Neuronal stem cell (in vitro differentiated cells): ENCODE measurements around the gene ANXA3.

Experiments used
- DNase-seq: peaks from one replicate; pipeline ENCODE4 v3.0.0-alpha.2; 2013; ENCODE audit warnings: low spot score
- H2AFZ ChIP-seq: one replicate; pipeline ENCODE4 v1.6.1; 2013; ENCODE audit warnings: mild to moderate bottlenecking, low read length, inconsistent platforms
- H2AK5ac ChIP-seq: 2 replicates; pipeline ENCODE4 v1.6.1; 2013; ENCODE audit warnings: low read depth, mild to moderate bottlenecking, inconsistent platforms, low read length, moderate library complexity, mixed read lengths
- H2BK120ac ChIP-seq: 2 replicates; pipeline ENCODE4 v1.6.1; 2013; ENCODE audit warnings: low read depth, mild to moderate bottlenecking, inconsistent platforms, low read length, moderate library complexity, mixed read lengths
- H2BK12ac ChIP-seq: one replicate; pipeline ENCODE4 v1.6.1; 2013; ENCODE audit warnings: low read length, inconsistent platforms
- H2BK15ac ChIP-seq: 2 replicates; pipeline ENCODE4 v1.6.1; 2013; ENCODE audit warnings: mild to moderate bottlenecking, low read length, inconsistent platforms, mixed read lengths
- H2BK5ac ChIP-seq: one replicate; pipeline ENCODE4 v1.6.1; 2013; ENCODE audit warnings: inconsistent platforms, mild to moderate bottlenecking, low read length, moderate library complexity
- H3K14ac ChIP-seq: one replicate; pipeline ENCODE4 v1.6.1; 2013; ENCODE audit warnings: low read length, inconsistent platforms
- H3K18ac ChIP-seq: 2 replicates; pipeline ENCODE4 v1.6.1; 2013; ENCODE audit warnings: low read length, inconsistent platforms
- H3K23ac ChIP-seq: 2 replicates; pipeline ENCODE4 v1.6.1; 2013; ENCODE audit warnings: low read depth, mild to moderate bottlenecking, mixed read lengths, low read length, inconsistent platforms; ENCODE audit not compliant: poor library complexity
- H3K27ac ChIP-seq: replicated peaks from 3 replicates; pipeline ENCODE4 v1.5.1; 2013; ENCODE audit warnings: low read length, inconsistent platforms
- H3K27me3 ChIP-seq, 3 experiments: 2 replicates each; pipeline ENCODE4 v1.6.1; 2013; ENCODE audit warnings: low read length in 3 of 3, mild to moderate bottlenecking in 2 of 3, inconsistent platforms in 1 of 3, low read depth in 1 of 3, mixed read lengths in 1 of 3, moderate library complexity in 1 of 3; ENCODE audit not compliant: control insufficient read depth in 3 of 3, insufficient read depth in 3 of 3
- H3K36me3 ChIP-seq, 2 donors: replicated peaks in 1 of 2; 2 replicates each; pipeline ENCODE4 v1.6.1; 2013; ENCODE audit warnings: low read length in 2 of 2; ENCODE audit not compliant: control insufficient read depth in 2 of 2, insufficient read depth in 2 of 2
- H3K4ac ChIP-seq: 2 replicates; pipeline ENCODE4 v1.6.1; 2013; ENCODE audit warnings: inconsistent platforms, mild to moderate bottlenecking, low read length, moderate library complexity
- H3K4me1 ChIP-seq, 2 donors: 1 replicate in 1 of 2; 2 replicates in 1 of 2; pipeline ENCODE4 v1.6.1; 2013; ENCODE audit warnings: low read length in 2 of 2, low read depth in 1 of 2; ENCODE audit not compliant: control insufficient read depth in 2 of 2, insufficient read depth in 1 of 2
- H3K4me2 ChIP-seq: one replicate; pipeline ENCODE4 v1.6.1; 2013; ENCODE audit warnings: mild to moderate bottlenecking, low read length, inconsistent platforms; ENCODE audit not compliant: insufficient read depth, poor library complexity, severe bottlenecking
- H3K4me3 ChIP-seq, 2 donors: 2 replicates each; pipeline ENCODE4 v1.5.1; 2013; ENCODE audit warnings: low read length in 2 of 2, mild to moderate bottlenecking in 2 of 2, inconsistent platforms in 1 of 2, moderate library complexity in 1 of 2
- H3K79me1 ChIP-seq: one replicate; pipeline ENCODE4 v1.6.1; 2013; ENCODE audit warnings: low read depth, mild to moderate bottlenecking, inconsistent platforms, low read length, moderate library complexity
- H3K9ac ChIP-seq: one replicate; pipeline ENCODE4 v1.6.1; 2013; ENCODE audit warnings: mild to moderate bottlenecking, low read depth, low read length, inconsistent platforms; ENCODE audit not compliant: poor library complexity
- H3K9me3 ChIP-seq, 2 donors: replicated peaks in 1 of 2; 2 replicates each; pipeline versions ENCODE3 to v1.6.1; 2013; ENCODE audit warnings: low read length in 2 of 2, mild to moderate bottlenecking in 2 of 2, inconsistent platforms in 1 of 2, low read depth in 1 of 2, mixed read lengths in 1 of 2, moderate library complexity in 1 of 2; ENCODE audit not compliant: control insufficient read depth in 2 of 2, insufficient read depth in 1 of 2
- H4K8ac ChIP-seq: one replicate; pipeline ENCODE4 v1.6.1; 2013; ENCODE audit warnings: low read depth, mild to moderate bottlenecking, inconsistent platforms, low read length, moderate library complexity
- H4K91ac ChIP-seq: one replicate; pipeline ENCODE4 v1.6.1; 2013; ENCODE audit warnings: low read length, low read depth, mild to moderate bottlenecking, inconsistent platforms; ENCODE audit not compliant: poor library complexity
- WGBS, 2 donors: extraction: QIAGEN DNeasy Blood & Tissue Kit; methylation state at CpG; one replicate each; pipeline ENCODE4 v1.1.7; 2013; ENCODE audit warnings: missing lambda C conversion rate in 2 of 2, mixed read lengths in 1 of 2; ENCODE audit not compliant: insufficient read length in 2 of 2, insufficient replicate concordance in 1 of 2; ENCODE audit errors: extremely low coverage in 2 of 2; 5-methylcytosine and 5-hydroxymethylcytosine counted together

The ANXA3 gene

DNA sequence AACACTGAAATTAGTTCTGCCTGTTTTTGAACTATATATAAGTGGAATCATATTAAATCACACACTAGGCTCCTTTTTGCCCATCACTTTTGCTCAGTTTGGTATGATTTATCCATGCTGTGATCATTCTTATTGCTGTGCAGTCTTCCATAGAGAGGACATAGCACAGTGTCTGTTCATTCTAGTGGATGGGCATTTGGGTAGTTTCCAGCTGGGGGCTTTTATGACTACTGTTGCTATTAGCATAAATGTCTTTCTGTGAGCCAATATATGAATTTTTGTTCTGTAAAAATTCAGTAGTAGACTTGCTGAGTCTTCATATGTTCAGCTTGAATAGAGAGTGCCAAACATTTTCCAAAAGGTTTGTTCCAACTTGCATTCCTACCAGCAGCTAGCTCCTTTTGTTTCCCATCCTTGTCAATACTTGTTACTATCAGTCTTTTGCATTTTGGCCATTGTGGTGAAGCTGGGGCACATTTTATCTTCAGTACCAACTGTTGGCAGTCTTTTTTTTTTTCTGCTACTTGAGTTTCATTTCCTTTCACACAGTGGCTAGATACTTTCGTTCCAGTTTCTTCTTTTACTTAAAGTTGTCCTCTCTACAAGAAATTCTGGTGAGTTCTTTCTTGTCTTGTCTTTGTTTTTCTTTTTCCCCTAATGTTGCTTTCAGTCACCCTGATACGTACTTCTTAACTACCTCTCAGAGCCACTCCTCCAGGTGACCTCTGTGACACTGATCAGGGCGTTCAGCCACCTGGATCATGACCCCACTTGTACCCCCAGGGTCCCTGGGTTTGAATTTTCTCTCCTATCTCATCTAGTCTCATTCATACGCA is 87.0 kb downstream of the ANXA3 start:
- H3K14ac ChIP-seq = no peak overlapping the region
- no peak overlapping the region for H4K8ac ChIP-seq
- H3K18ac ChIP-seq = no peak overlapping the region
- H3K23ac ChIP-seq = no peak overlapping the region
- H3K27me3 ChIP-seq = peaks cover 0 to 8% (median 0%) of the 10 kb centered on the region in 3 experiments
- H2BK12ac ChIP-seq = no peak overlapping the region
- no peak overlapping the region for H2BK120ac ChIP-seq
- H4K91ac ChIP-seq = no peak overlapping the region
- H3K4me1 ChIP-seq = no peaks in the 10 kb centered on the region
- no peak overlapping the region for H2BK15ac ChIP-seq
- no peak overlapping the region for H3K27ac ChIP-seq
- H3K9ac ChIP-seq = no peak overlapping the region
- DNase-seq = no peak
- no peaks in the 10 kb centered on the region for H3K36me3 ChIP-seq
- H2BK5ac ChIP-seq = no peak overlapping the region
- no peak overlapping the region for H2AK5ac ChIP-seq
- no peak overlapping the region for H2AFZ ChIP-seq
- WGBS, 2 donors = no CpG with 5 or more reads among the region's 4 CpGs
- H3K9me3 ChIP-seq = no peaks in the 10 kb centered on the region
- H3K4ac ChIP-seq = no peak overlapping the region
- no peak overlapping the region for H3K4me3 ChIP-seq
- H3K79me1 ChIP-seq = no peaks in the 10 kb centered on the region
- no peak overlapping the region for H3K4me2 ChIP-seq

DNA sequence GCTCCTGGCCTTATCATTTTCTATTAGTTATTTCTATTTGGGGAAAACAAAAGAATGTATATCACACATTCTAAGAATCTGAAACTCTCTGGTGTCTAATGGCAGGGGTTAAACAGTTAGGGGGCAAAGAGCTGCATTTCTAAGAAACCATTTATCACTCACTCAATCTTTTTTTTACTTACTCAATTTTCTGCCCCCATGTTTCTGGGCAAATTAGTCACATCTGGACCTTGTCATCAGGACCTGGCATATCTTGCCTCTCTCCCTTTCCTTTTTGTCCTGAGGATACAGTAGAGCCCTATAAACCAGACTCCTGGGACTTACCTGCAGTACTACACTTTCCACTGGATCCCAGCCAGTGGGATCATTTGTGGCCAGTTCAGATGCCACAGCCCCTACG is 89.1 kb downstream of the ANXA3 start:
- Histone ChIP-seq H3K9me3 (no peaks in the 10 kb centered on the region), H3K23ac (no peak overlapping the region), H3K9ac (no peak overlapping the region), H3K4me2 (no peak overlapping the region), H3K79me1 (no peaks in the 10 kb centered on the region), H3K27ac (no peak overlapping the region), H2BK5ac (no peak overlapping the region), H4K8ac (no peak overlapping the region), H3K14ac (no peak overlapping the region), H2AK5ac (no peak overlapping the region), H3K4ac (no peak overlapping the region), H2BK15ac (no peak overlapping the region), H3K18ac (no peak overlapping the region), H4K91ac (no peak overlapping the region), H2BK12ac (no peak overlapping the region), H3K4me1 (no peaks in the 10 kb centered on the region), H3K4me3 (no peak overlapping the region), H3K27me3 (peaks cover 0 to 8% (median 0%) of the 10 kb centered on the region in 3 experiments), H2BK120ac (no peak overlapping the region), H2AFZ (no peak overlapping the region), H3K36me3 (no peaks in the 10 kb centered on the region)
- no peak for DNase-seq
- WGBS, 2 donors = no CpG with 5 or more reads among the region's 1 CpG

DNA sequence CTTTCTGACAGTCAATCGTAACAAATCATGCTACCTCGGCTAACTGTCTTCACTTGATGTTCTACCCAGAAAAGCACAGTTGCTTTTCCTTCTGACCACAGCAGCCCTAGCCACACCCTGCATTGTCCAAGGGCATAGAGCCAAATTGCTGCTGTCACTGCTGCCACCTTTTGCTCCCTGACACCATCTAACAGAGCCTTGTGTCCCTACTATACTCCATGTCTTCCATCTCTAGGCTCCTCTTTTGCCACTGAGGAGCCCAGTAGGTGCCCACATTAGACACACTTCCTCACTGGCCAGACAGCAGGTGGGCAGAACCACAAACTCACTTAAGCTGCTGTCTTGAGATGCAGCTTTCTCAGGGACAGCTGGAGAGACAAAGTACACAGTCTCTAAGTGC is 91.4 kb downstream of the ANXA3 start:
- peaks cover 0 to 8% (median 0%) of the 10 kb centered on the region in 3 experiments for H3K27me3 ChIP-seq
- H3K9ac ChIP-seq = no peak overlapping the region
- H2AFZ ChIP-seq = no peak overlapping the region
- H3K23ac ChIP-seq = no peak overlapping the region
- H3K79me1 ChIP-seq = no peaks in the 10 kb centered on the region
- WGBS, 2 donors = no CpG with 5 or more reads among the region's 2 CpGs
- H3K4me1 ChIP-seq = no peaks in the 10 kb centered on the region
- H2BK5ac ChIP-seq = no peak overlapping the region
- H3K14ac ChIP-seq = no peak overlapping the region
- no peak overlapping the region for H4K8ac ChIP-seq
- H3K4me3 ChIP-seq = no peak overlapping the region
- H3K36me3 ChIP-seq = no peaks in the 10 kb centered on the region
- H3K27ac ChIP-seq = no peak overlapping the region
- no peak overlapping the region for H4K91ac ChIP-seq
- no peak overlapping the region for H2AK5ac ChIP-seq
- H3K4ac ChIP-seq = no peak overlapping the region
- H3K9me3 ChIP-seq = no peaks in the 10 kb centered on the region
- H2BK12ac ChIP-seq = no peak overlapping the region
- no peak overlapping the region for H3K18ac ChIP-seq
- H2BK15ac ChIP-seq = no peak overlapping the region
- no peak overlapping the region for H3K4me2 ChIP-seq
- no peak overlapping the region for H2BK120ac ChIP-seq
- no peak for DNase-seq

DNA sequence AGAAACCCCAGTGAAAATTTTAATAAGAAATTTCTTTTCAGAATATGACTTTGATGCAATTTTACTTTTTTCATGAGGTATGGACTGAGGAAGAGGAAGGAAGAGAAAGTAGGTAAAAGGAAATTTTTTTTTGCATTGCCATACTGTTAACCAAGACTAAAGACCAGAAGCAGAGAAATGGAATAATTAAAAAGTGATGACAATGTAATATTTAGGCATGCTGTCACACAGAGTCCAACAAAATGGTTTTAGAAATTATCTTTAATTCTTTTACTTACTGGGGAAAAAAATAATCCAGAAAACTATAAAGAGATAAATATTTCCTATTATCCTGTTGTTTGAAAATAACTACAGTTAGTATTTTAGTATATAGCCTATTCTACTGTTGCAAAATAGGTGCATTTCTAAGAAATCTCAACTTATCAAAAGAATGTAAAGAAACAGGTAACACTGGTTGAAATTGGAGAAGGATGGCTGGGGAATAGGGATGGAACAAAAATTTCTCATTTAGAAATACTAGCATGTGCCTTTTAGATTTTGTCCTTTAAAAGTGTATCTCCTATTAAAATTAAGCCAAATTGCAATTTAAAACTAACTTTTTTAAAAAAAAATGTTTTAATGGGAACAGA is 92.6 kb downstream of the ANXA3 start:
- Histone ChIP-seq H3K14ac (no peak overlapping the region), H3K23ac (no peak overlapping the region), H3K9ac (no peak overlapping the region), H2BK120ac (no peak overlapping the region), H3K36me3 (no peaks in the 10 kb centered on the region), H3K79me1 (no peaks in the 10 kb centered on the region), H3K4me3 (no peak overlapping the region), H4K91ac (no peak overlapping the region), H3K9me3 (no peaks in the 10 kb centered on the region), H3K27ac (no peak overlapping the region), H3K4me1 (no peaks in the 10 kb centered on the region), H3K4ac (no peak overlapping the region), H3K18ac (no peak overlapping the region), H4K8ac (no peak overlapping the region), H2BK12ac (no peak overlapping the region), H2AK5ac (no peak overlapping the region), H2BK15ac (no peak overlapping the region), H3K27me3 (peaks cover 0 to 8% (median 0%) of the 10 kb centered on the region in 3 experiments), H2BK5ac (no peak overlapping the region), H2AFZ (no peak overlapping the region), H3K4me2 (no peak overlapping the region)
- DNase-seq = no peak
